ENCODE data around the gene ME2.

DNA sequence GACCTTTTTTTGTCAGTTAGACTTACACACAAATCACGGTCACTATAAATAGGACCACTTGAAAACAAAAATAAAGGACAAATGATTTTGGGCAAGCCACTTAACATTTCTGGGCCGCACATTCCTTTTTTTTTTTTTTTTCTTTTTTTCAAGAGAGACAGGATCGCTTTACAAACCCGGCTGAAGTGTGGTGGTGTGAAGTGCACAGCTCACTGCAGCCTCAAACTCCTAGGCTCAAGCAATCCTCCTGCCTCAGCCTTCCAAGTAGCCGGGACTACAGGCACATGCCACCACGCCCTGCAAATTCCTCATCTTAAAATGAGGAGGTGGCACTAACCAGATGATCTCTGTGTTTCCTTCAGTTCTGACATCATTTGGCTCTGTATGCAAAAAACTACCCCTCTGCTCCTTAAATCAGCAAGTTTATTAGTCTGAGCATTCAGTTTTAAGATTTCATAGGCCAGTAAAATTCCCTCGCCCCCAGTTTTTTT, 30.8 kb upstream of the ME2 start:
- TF ChIP-seq POLR2AphosphoS5 (IDR thresholded peaks at IDR 0.05; ENCODE audit: low read depth, low read length) (no peak), SIN3A (IDR thresholded peaks at IDR 0.05; ENCODE audit: borderline replicate concordance, insufficient read depth, low read length) (no peak), FOXP2 (optimal IDR thresholded peaks at IDR 0.05; ENCODE audit: borderline replicate concordance, extremely low read depth, extremely low read length, insufficient read depth) (no peak)
- TF ChIP-seq, protein P1, sequence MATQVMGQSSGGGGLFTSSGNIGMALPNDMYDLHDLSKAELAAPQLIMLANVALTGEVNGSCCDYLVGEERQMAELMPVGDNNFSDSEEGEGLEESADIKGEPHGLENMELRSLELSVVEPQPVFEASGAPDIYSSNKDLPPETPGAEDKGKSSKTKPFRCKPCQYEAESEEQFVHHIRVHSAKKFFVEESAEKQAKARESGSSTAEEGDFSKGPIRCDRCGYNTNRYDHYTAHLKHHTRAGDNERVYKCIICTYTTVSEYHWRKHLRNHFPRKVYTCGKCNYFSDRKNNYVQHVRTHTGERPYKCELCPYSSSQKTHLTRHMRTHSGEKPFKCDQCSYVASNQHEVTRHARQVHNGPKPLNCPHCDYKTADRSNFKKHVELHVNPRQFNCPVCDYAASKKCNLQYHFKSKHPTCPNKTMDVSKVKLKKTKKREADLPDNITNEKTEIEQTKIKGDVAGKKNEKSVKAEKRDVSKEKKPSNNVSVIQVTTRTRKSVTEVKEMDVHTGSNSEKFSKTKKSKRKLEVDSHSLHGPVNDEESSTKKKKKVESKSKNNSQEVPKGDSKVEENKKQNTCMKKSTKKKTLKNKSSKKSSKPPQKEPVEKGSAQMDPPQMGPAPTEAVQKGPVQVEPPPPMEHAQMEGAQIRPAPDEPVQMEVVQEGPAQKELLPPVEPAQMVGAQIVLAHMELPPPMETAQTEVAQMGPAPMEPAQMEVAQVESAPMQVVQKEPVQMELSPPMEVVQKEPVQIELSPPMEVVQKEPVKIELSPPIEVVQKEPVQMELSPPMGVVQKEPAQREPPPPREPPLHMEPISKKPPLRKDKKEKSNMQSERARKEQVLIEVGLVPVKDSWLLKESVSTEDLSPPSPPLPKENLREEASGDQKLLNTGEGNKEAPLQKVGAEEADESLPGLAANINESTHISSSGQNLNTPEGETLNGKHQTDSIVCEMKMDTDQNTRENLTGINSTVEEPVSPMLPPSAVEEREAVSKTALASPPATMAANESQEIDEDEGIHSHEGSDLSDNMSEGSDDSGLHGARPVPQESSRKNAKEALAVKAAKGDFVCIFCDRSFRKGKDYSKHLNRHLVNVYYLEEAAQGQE (IDR thresholded peaks at IDR 0.05; ENCODE audit: insufficient read depth in 1 of 2, low read depth in 2 of 2, low read length in 2 of 2) = no peak
